Fibroblast of lung (primary cell): ENCODE data around the gene DOCK4.

Experiments
- CTCF ChIP-seq, 2 donors: IDR thresholded peaks in 1 of 2; conservative IDR thresholded peaks in 1 of 2; 1 replicate in 1 of 2; 2 replicates in 1 of 2; pipeline ENCODE4 v1.5.1; 2011 to 2012; ENCODE audit warnings: low read length in 2 of 2, control low read depth in 1 of 2, inconsistent platforms in 1 of 2, low read depth in 1 of 2, mild to moderate bottlenecking in 1 of 2
- EZH2 ChIP-seq: IDR thresholded peaks from 2 replicates; pipeline ENCODE4 v1.5.1; 2012; ENCODE audit warnings: low read length, control low read depth, mild to moderate bottlenecking; ENCODE audit errors: missing control alignments

GRCh38 chr7:112225006-112225405, 18.8 kb upstream of the DOCK4 start:
- TF ChIP-seq CTCF (conservative IDR thresholded peaks at IDR 0.05 in 1 of 2, IDR thresholded peaks at IDR 0.05 in 1 of 2; ENCODE audit: low read depth in 1 of 2, low read length in 2 of 2) (no peak), EZH2 (no peak)
